HEK293 (cell line): ENCODE results near the gene TBC1D9B.
A peak's percentile ranks its signal among the peaks of the same experiment; 100 is the strongest.

Source experiments
- CTCF ChIA-PET: fragments of 350-600 bp; formaldehyde crosslinking; extraction: SDS; loops from one replicate; lab custom pipeline; 2021; ENCODE audit warnings: antibody characterized with exemption; lab: Yijun Ruan, JAX
- POLR2A ChIA-PET: fragments of 300-600 bp; formaldehyde crosslinking; extraction: SDS; loops from one replicate; lab custom pipeline; 2020; ENCODE audit warnings: antibody characterized with exemption, inconsistent platforms; lab: Yijun Ruan, JAX
- H3K27ac ChIP-seq: fragments of 200-500 bp; sonication (Bioruptor generic); 2 replicates; pipeline ENCODE4 v1.5.1; 2014; ENCODE audit warnings: low read depth, low read length, control low read depth, inconsistent platforms; ENCODE audit errors: extremely low read depth
- H3K36me3 ChIP-seq, 2 experiments: fragments of 200-500 bp in 1 of 2; sonication (Bioruptor generic) in 1 of 2; 1 replicate in 1 of 2; 2 replicates in 1 of 2; pipeline ENCODE4 v1.5.1; 2014 to 2017; ENCODE audit warnings: inconsistent platforms in 2 of 2, low read length in 2 of 2; ENCODE audit not compliant: control insufficient read depth in 2 of 2, insufficient read depth in 1 of 2
- H3K4me1 ChIP-seq: fragments of 200-500 bp; sonication (Bioruptor generic); 2 replicates; pipeline ENCODE4 v1.5.1; 2014; ENCODE audit warnings: mild to moderate bottlenecking, low read length, inconsistent platforms; ENCODE audit not compliant: control insufficient read depth, insufficient read depth
- H3K4me3 ChIP-seq: 2 replicates; pipeline ENCODE4 v1.5.1; 2011; ENCODE audit warnings: low read depth, mild to moderate bottlenecking, control low read depth, low read length, moderate library complexity
- H3K9me3 ChIP-seq: fragments of 200-500 bp; sonication (Bioruptor generic); 2 replicates; pipeline ENCODE4 v1.5.1; 2014; ENCODE audit warnings: low read depth, low read length, inconsistent platforms; ENCODE audit not compliant: control insufficient read depth, insufficient read depth
- BCL11A ChIP-seq: fragments of 450-650 bp; formaldehyde crosslinking; IDR thresholded peaks from 2 replicates; pipeline ENCODE4 v1.5.1; 2016; ENCODE audit warnings: low read depth, missing biosample characterization, missing genetic modification characterization
- BCL11B ChIP-seq: fragments of 450-650 bp; formaldehyde crosslinking; IDR thresholded peaks from 2 replicates; pipeline ENCODE4 v1.5.1; 2016; ENCODE audit warnings: low read depth, missing biosample characterization, missing genetic modification characterization
- GLI4 ChIP-seq: fragments of 450-650 bp; formaldehyde crosslinking; IDR thresholded peaks from 2 replicates; pipeline ENCODE4 v1.5.1; 2016; ENCODE audit warnings: missing biosample characterization, missing genetic modification characterization
- HOXD13 ChIP-seq: sonication (generic); formaldehyde crosslinking; IDR thresholded peaks from 2 replicates; pipeline ENCODE4 v1.8.0; 2022; ENCODE audit warnings: missing genetic modification reagents, borderline replicate concordance
- SP3 ChIP-seq: fragments of 450-650 bp; formaldehyde crosslinking; IDR thresholded peaks from 2 replicates; pipeline ENCODE4 v1.5.1; 2016; ENCODE audit warnings: missing biosample characterization, missing genetic modification characterization
- ZBTB7A ChIP-seq: fragments of 450-650 bp; formaldehyde crosslinking; IDR thresholded peaks from 2 replicates; pipeline ENCODE4 v1.5.1; 2016; ENCODE audit warnings: low read depth, missing biosample characterization, missing genetic modification characterization
- ZFP3 ChIP-seq: fragments of 450-650 bp; formaldehyde crosslinking; IDR thresholded peaks from 2 replicates; pipeline ENCODE4 v1.5.1; 2016; ENCODE audit warnings: low read depth, missing biosample characterization, missing genetic modification characterization
- ZIC2 ChIP-seq: fragments of 450-650 bp; formaldehyde crosslinking; IDR thresholded peaks from 2 replicates; pipeline ENCODE4 v1.5.1; 2016; ENCODE audit warnings: missing biosample characterization, missing genetic modification characterization
- ZNF121 ChIP-seq: fragments of 450-650 bp; formaldehyde crosslinking; IDR thresholded peaks from 2 replicates; pipeline ENCODE4 v1.5.1; 2016; ENCODE audit warnings: missing biosample characterization, missing genetic modification characterization
- ZNF530 ChIP-seq: fragments of 450-650 bp; formaldehyde crosslinking; IDR thresholded peaks from 2 replicates; pipeline ENCODE4 v1.5.1; 2016; ENCODE audit warnings: low read depth, missing biosample characterization, missing genetic modification characterization
- ZNF544 ChIP-seq: fragments of 450-650 bp; formaldehyde crosslinking; IDR thresholded peaks from 2 replicates; pipeline ENCODE4 v1.5.0; 2017; ENCODE audit warnings: missing biosample characterization, missing genetic modification characterization
- ZNF585B ChIP-seq: fragments of 450-650 bp; formaldehyde crosslinking; IDR thresholded peaks from 2 replicates; pipeline ENCODE4 v1.5.1; 2016; ENCODE audit warnings: missing biosample characterization, missing genetic modification characterization
- ZNF76 ChIP-seq: fragments of 450-650 bp; formaldehyde crosslinking; IDR thresholded peaks from 2 replicates; pipeline ENCODE4; 2016; ENCODE audit warnings: low read depth, missing biosample characterization, missing genetic modification characterization, borderline replicate concordance
- ZNF843 ChIP-seq: fragments of 450-650 bp; formaldehyde crosslinking; IDR thresholded peaks from 2 replicates; pipeline ENCODE4 v1.5.1; 2016; ENCODE audit warnings: missing biosample characterization, missing genetic modification characterization
- TF ChIP-seq, protein P1 (sequence below): fragments of 450-650 bp; formaldehyde crosslinking; IDR thresholded peaks from 2 replicates; pipeline ENCODE4 v1.5.1; 2016; ENCODE audit warnings: missing biosample characterization, missing genetic modification characterization

TBC1D9B gene

DNA sequence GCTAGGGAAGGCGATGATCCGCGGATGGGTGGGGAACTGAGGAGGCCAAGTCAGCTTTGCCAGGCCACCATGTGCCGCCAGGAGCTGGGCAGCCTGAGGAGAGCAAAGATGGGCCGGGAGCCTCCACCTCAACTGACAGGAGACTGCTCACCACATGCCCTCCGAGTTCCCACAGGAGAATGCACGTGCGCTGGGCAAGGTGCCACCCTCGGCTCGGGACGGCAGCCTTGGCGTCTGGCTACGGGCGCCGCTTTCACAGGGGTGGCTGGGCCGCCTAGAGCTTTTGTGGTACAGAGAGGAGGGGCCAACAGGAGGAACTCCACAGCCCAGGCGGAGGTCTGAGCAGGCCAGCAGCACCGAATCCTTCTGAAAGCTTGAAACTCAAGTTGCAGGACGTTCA lies 5.3 kb upstream of the TBC1D9B start:
- CTCF ChIA-PET, result no interaction called here
- no peak overlapping the region for H3K27ac ChIP-seq

GRCh38 chr5:179912386-179912785 lies 4.7 kb upstream of the TBC1D9B start:
- Histone ChIP-seq H3K36me3 (no peaks in the 10 kb centered on the region), H3K27ac (no peak overlapping the region), H3K9me3 (no peaks in the 10 kb centered on the region), H3K4me1 (no peaks in the 10 kb centered on the region), H3K4me3 (no peak overlapping the region)
- ChIA-PET CTCF (interaction anchor here (1.1 kb wide), 1 partner anchor 109 kb away, joined by 3 read pairs; no protein-coding TSS in a partner anchor), POLR2A (no interaction called here)
- no peak for TF ChIP-seq ZNF843 (tag by site-specific recombination)
- TF ChIP-seq ZBTB7A (tag by site-specific recombination), result no peak

More for the DNA sequence above, 5.3 kb upstream of the TBC1D9B start:
- Histone ChIP-seq H3K4me3 (no peak overlapping the region), H3K4me1 (no peaks in the 10 kb centered on the region), H3K9me3 (no peaks in the 10 kb centered on the region), H3K36me3 (no peaks in the 10 kb centered on the region)
- POLR2A ChIA-PET, result no interaction called here
- TF ChIP-seq ZFP3 (tag by site-specific recombination) (no peak), GLI4 (tag by site-specific recombination) (no peak), BCL11B (tag by site-specific recombination) (no peak)

GRCh38 chr5:179909224-179909623 lies 1.5 kb upstream of the TBC1D9B start:
- peaks cover 7 to 17% of the 10 kb centered on the region in 2 experiments; a peak in 2 of 3 replicates for H3K36me3 ChIP-seq
- ChIA-PET CTCF (interaction anchor here (0.5 kb wide), 1 partner anchor 34 kb away, joined by 4 read pairs; no protein-coding TSS in a partner anchor), POLR2A (no interaction called here)
- H3K4me3 ChIP-seq, result no peak overlapping the region
- TF ChIP-seq ZNF544, result no peak
- TF ChIP-seq ZNF585B (tag by site-specific recombination), result no peak
- TF ChIP-seq HOXD13, result no peak
- peak; percentile 75 for TF ChIP-seq ZNF121
- no peak for TF ChIP-seq ZNF530 (tag by site-specific recombination)
- TF ChIP-seq, protein P1, sequence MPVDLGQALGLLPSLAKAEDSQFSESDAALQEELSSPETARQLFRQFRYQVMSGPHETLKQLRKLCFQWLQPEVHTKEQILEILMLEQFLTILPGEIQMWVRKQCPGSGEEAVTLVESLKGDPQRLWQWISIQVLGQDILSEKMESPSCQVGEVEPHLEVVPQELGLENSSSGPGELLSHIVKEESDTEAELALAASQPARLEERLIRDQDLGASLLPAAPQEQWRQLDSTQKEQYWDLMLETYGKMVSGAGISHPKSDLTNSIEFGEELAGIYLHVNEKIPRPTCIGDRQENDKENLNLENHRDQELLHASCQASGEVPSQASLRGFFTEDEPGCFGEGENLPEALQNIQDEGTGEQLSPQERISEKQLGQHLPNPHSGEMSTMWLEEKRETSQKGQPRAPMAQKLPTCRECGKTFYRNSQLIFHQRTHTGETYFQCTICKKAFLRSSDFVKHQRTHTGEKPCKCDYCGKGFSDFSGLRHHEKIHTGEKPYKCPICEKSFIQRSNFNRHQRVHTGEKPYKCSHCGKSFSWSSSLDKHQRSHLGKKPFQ (tag by site-specific recombination), result no peak
- no peak for TF ChIP-seq SP3 (tag by site-specific recombination)
- TF ChIP-seq BCL11A, result no peak
- peaks cover 3% of the 10 kb centered on the region; the same call in 1 of the 2 replicates for H3K4me1 ChIP-seq
- H3K27ac ChIP-seq, result no peak overlapping the region
- H3K9me3 ChIP-seq, result no peaks in the 10 kb centered on the region

DNA sequence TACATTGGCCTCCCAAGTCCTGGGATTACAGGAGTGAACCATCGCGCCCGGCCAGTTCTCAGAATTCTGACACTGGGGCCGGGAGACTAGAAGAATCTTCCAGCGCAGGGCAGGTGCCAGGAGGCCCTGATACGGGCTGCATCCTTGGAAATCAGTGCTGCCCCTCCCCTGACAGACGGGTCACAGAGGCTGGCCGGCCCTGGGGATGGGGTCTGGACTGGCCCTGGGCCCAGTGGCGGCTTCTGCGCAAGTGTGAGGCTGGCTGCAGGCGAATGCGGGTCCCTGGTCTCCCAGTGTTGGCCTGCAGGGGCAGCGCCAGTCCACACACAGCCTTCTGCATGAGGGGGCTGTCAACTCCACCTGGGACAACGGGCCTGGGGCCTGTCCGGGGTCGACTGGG lies 831 bp upstream of the TBC1D9B start:
- Histone ChIP-seq H3K4me1 (peaks cover 3% of the 10 kb centered on the region; the same call in 1 of the 2 replicates), H3K9me3 (no peaks in the 10 kb centered on the region), H3K27ac (no peak overlapping the region), H3K36me3 (peaks cover 13 to 23% of the 10 kb centered on the region in 2 experiments; a peak in 2 of 3 replicates), H3K4me3 (no peak overlapping the region)
- TF ChIP-seq ZNF76 (tag by site-specific recombination) (no peak), ZNF121 (no peak), ZIC2 (tag by site-specific recombination) (no peak)
- ChIA-PET POLR2A (no interaction called here), CTCF (interaction anchor here (0.5 to 1.3 kb wide), 8 partner anchors 14 to 1294 kb away, joined by 3 to 5 read pairs (median 4); no protein-coding TSS in a partner anchor)
